SIG-M5 (cell line): ENCODE data around the gene CYP4B1.

Experiments
- DNase-seq: peaks from one replicate; lab custom pipeline; 2025; lab: John Stamatoyannopoulos, UW

The CYP4B1 gene

GRCh38 chr1:46797696-46798470, 963 bp upstream of the CYP4B1 start:
- DNase-seq = no peak

DNA sequence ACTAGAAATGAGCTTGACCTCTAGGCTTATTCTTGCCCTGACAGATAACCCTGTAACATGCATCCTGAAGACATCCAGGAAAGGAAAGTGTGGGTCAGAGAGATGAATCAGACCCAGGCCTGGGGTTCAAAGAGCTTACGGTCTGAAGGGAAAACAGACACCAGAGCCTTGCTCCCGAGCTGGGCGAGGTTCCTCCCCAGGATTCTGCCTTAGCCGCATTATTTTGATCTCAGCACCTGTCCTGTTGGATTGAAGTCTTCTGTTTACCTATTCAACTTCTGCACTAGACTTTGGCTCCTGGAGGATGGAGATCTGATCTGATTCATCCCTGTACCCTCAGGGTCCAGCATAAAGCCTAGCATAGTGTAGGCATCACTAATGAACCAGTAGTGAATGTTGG, 1.9 kb downstream of the CYP4B1 start:
- DNase-seq = no peak

GRCh38 chr1:46801323-46802055, 2.6 kb downstream of the CYP4B1 start:
- no peak for DNase-seq

DNA sequence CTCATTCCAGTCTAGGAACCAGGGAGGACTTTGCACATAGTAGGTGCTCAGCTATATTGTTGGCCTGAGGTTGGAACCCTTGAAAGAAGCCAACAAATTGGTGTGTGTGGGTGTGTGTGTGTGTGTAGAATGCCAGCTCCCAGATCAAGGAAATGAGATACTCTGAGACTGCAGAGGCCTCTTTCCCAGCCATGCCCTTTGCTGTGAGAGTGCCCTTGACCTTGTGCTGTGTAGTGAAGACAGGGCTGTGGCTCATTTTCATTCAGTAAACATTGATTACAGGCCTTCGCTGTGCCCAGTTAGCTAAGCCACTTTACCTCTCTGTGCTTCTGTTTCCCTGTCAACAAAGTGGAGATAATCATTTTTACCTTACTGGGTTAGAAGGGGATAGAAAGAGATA, 3.2 kb downstream of the CYP4B1 start:
- DNase-seq = no peak

DNA sequence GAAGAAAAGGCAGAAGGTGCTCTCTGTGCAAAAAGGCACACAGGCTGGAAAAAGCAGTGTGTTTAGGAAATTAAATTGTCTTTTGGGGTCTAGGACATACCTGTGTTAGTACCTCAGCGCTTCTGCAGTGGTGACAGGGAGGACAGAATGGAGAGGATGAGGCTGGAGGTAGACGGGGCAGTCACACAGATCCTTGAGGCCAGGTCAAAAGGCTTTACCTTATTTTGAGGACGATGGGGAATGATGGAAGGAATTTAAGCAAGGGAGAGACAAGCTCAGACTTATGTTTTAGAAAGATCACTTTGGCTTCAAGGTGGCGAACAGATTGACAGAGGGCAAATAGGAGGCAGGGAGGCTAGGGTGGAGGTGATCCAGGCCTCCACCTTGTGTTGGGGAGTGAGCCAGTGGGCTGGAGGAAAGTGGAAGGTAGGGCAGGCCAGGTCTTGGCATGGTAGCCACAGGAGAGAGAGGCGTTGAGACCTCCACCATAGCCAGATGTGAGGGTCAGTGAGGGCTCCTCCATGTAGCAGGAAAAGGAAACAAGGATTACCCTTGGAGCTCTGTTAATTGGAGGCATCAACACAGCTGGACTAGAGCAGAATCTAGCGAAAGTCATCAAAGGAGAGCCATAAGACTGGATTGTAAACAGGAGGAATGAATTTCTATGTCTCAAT, 4.2 kb downstream of the CYP4B1 start:
- DNase-seq = no peak

- no peak for DNase-seq
These were observed 5.4 kb downstream of the CYP4B1 start for GRCh38 chr1:46804027-46804889.

GRCh38 chr1:46804926-46805325, 6.1 kb downstream of the CYP4B1 start:
- no peak for DNase-seq

GRCh38 chr1:46805755-46806154, 6.9 kb downstream of the CYP4B1 start:
- no peak for DNase-seq

DNA sequence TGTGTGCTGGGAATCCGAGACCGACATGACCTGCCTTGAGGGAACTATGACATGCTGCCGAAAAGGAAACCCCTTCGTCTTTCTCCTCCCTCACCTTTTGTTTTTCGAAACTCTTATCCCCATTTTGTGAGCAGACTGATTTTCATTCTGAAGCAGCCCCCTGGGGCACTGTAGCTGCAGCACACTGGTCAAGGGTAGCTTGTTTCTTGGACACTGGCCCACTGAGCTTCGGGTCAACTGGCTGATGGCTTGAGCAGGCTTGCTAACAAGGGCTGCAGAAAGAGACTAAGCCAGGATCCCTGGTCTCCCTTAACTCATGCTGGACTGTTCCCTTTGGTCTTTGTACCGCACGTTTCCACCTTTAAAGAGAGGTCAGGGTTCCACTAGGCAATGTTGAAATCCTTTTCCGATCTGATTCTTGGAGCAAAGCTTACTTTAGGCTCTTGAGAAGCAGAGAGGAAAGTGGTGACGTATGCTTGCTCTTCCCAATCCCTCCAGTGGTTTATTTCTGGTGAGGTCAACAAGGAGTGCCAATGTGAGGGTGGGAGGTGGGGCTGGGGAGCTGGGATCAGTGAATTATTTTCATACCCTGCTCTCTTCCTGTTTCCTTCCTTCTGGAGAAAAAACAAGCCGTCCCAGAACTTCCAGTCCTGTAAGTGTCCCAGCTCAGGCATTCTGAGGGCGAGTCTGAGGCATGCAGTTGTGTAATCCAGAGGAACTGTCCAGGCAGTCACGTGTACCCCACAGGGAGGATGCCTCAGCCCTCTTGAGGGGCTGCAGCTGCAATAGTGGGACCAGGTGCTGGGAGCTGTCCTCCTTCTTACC, 7.6 kb downstream of the CYP4B1 start:
- no peak for DNase-seq

- no peak for DNase-seq
These were observed 8.5 kb downstream of the CYP4B1 start for GRCh38 chr1:46807046-46807972.

GRCh38 chr1:46809071-46809470, 10.2 kb downstream of the CYP4B1 start:
- DNase-seq = no peak

- DNase-seq = no peak
These were observed 11.1 kb downstream of the CYP4B1 start for GRCh38 chr1:46809904-46810303.

DNA sequence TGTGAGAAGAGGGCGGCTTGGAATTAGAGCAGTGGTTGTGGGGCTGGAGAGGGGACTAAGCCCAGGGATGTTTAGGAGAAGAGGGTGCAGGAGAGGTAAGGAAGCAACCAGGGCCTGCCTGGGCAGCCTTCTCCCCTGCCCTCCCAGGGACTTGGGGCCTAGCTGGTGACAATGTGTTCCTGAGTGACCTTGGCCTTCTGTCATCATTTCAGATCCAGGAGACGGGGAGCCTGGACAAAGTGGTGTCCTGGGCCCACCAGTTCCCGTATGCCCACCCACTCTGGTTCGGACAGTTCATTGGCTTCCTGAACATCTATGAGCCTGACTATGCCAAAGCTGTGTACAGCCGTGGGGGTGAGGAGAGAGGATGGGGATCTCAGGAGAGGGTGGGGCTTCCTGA, 11.8 kb downstream of the CYP4B1 start:
- no peak for DNase-seq

DNA sequence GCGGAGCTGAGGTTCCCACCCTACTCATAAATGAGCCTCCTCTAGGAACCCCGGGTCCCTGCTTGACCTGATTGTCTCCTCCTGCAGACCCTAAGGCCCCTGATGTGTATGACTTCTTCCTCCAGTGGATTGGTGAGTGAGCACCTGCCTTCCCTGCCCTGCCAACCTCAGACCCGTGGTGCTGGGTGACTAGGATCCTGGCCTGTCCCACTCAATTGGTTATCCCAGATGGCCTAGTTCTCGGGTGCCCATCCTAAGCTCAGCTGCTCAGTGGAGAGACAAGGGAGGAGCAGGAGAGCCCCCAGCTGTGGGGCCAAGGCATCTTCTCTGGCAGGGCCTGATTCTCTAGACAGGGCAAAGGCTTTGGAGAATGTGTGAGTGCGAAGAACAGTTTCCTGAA, 12.2 kb downstream of the CYP4B1 start:
- no peak for DNase-seq

- no peak for DNase-seq
These were observed 13.5 kb downstream of the CYP4B1 start for GRCh38 chr1:46812065-46812963.

DNA sequence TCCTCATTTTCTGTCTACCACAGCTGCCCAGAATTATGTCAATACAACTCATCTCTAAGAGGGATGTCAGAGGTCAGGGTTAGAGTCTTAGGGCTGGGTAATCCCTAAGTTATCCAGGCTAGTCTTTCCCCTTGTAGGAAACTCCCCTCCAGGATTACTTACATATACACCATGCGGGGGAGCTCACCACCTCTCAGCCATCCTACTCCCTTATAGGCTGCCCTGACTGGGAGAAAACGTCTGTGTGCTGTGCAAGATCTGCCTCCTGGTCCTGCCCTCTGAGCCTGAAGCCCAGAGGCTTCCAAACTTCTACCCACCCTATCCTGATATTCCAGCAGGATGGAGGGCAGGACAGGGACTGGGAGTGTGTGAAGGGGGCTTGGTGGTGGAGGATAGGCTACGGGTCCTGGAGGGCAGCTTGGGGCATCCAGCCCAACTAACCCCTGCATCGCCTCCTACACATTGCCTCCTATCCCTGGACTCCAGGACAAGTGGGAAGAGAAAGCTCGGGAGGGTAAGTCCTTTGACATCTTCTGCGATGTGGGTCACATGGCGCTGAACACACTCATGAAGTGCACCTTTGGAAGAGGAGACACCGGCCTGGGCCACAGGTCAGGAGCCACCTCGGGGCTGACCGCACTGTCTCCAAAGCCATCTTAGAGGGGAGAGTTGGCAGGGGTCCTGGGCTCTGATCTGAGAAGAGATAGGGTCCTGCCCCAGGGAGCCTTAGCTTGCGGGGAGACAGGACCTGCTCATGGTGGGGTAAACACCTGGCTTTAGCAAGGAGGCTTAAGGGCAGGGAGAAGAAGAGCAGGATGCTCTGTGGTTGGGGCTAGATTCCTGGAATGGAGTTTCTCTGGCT, 14.4 kb downstream of the CYP4B1 start:
- DNase-seq = no peak

DNA sequence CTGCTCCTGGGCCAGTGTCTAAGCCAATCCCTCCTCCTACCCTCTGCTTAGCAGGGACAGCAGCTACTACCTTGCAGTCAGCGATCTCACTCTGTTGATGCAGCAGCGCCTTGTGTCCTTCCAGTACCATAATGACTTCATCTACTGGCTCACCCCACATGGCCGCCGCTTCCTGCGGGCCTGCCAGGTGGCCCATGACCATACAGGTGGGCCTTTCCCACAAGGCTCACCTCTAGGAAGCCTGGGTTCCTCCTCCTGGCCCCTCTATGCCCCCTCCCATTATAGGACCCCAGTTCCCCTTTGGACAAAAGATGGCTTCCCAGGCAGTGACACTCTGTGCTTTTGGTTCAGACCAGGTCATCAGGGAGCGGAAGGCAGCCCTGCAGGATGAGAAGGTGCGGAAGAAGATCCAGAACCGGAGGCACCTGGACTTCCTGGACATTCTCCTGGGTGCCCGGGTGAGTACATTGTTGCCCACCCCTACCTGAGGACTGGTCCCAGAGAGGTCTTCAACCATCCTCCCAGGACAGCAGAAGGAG, 15.1 kb downstream of the CYP4B1 start:
- no peak for DNase-seq

GRCh38 chr1:46815133-46815532, 16.3 kb downstream of the CYP4B1 start:
- DNase-seq = no peak
